HUDEP-2 (cell line): Measurements from ENCODE around the gene KCNQ5.

Experiments used
- DNase-seq, 76 experiments: peaks; one replicate each; lab custom pipeline; 2025; ENCODE audit not compliant: unreplicated experiment in 76 of 76; lab: John Stamatoyannopoulos, UW

Gene KCNQ5

GRCh38 chr6:72941263-72941662 is 319.4 kb downstream of the KCNQ5 start:
- no peak for DNase-seq

- DNase-seq, result no peak
These were observed 319.9 kb downstream of the KCNQ5 start for GRCh38 chr6:72941751-72942150.

GRCh38 chr6:72943699-72944098 is 321.8 kb downstream of the KCNQ5 start:
- no peak for DNase-seq

GRCh38 chr6:72944660-72945059 is 322.8 kb downstream of the KCNQ5 start:
- DNase-seq, result no peak

- DNase-seq, result no peak
These were observed 324.9 kb downstream of the KCNQ5 start for GRCh38 chr6:72946774-72947173.

- DNase-seq, result no peak
These were observed 325.7 kb downstream of the KCNQ5 start for GRCh38 chr6:72947534-72947933.

- DNase-seq, result no peak
These were observed 326.3 kb downstream of the KCNQ5 start for GRCh38 chr6:72948153-72948552.

- no peak for DNase-seq
These were observed 328.4 kb downstream of the KCNQ5 start for GRCh38 chr6:72950114-72950860.

GRCh38 chr6:72952808-72953630 is 331.2 kb downstream of the KCNQ5 start:
- no peak for DNase-seq

- DNase-seq, result peak in 4 of 76 experiments; percentile 24 to 51 (median 34)
These were observed 332.1 kb downstream of the KCNQ5 start for GRCh38 chr6:72953971-72954381.

GRCh38 chr6:72954716-72955115 is 332.9 kb downstream of the KCNQ5 start:
- peak in 6 of 76 experiments; percentile 11 to 52 (median 34) for DNase-seq

- peak in 8 of 76 experiments; percentile 15 to 38 (median 28) for DNase-seq
These were observed 333.8 kb downstream of the KCNQ5 start for GRCh38 chr6:72955666-72956065.

- DNase-seq, result no peak
These were observed 334.4 kb downstream of the KCNQ5 start for GRCh38 chr6:72956272-72956671.

GRCh38 chr6:72959821-72960220 is 338.0 kb downstream of the KCNQ5 start:
- no peak for DNase-seq

GRCh38 chr6:72963946-72964345 is 342.1 kb downstream of the KCNQ5 start:
- DNase-seq, result no peak

- DNase-seq, result no peak
These were observed 344.9 kb downstream of the KCNQ5 start for GRCh38 chr6:72966628-72967280.

GRCh38 chr6:72967329-72967728 is 345.5 kb downstream of the KCNQ5 start:
- DNase-seq, result no peak

GRCh38 chr6:72968704-72969103 is 346.8 kb downstream of the KCNQ5 start:
- DNase-seq, result no peak

GRCh38 chr6:72969666-72970065 is 347.8 kb downstream of the KCNQ5 start:
- peak in 8 of 76 experiments; percentile 6 to 23 (median 9) for DNase-seq

- no peak for DNase-seq
These were observed 350.7 kb downstream of the KCNQ5 start for GRCh38 chr6:72972579-72972978.

- DNase-seq, result no peak
These were observed 352.4 kb downstream of the KCNQ5 start for GRCh38 chr6:72974276-72974675.
